Measurements from ENCODE around the gene AP5B1. TPM values are rescaled to one million over a fixed set of nuclear protein-coding genes. Genes with fewer than 3 reads are reported as not detected.

AP5B1 gene
- total RNA-seq, 4 donors from 2014 or later = 24.9 to 33.7 (median 28.2) TPM

DNA sequence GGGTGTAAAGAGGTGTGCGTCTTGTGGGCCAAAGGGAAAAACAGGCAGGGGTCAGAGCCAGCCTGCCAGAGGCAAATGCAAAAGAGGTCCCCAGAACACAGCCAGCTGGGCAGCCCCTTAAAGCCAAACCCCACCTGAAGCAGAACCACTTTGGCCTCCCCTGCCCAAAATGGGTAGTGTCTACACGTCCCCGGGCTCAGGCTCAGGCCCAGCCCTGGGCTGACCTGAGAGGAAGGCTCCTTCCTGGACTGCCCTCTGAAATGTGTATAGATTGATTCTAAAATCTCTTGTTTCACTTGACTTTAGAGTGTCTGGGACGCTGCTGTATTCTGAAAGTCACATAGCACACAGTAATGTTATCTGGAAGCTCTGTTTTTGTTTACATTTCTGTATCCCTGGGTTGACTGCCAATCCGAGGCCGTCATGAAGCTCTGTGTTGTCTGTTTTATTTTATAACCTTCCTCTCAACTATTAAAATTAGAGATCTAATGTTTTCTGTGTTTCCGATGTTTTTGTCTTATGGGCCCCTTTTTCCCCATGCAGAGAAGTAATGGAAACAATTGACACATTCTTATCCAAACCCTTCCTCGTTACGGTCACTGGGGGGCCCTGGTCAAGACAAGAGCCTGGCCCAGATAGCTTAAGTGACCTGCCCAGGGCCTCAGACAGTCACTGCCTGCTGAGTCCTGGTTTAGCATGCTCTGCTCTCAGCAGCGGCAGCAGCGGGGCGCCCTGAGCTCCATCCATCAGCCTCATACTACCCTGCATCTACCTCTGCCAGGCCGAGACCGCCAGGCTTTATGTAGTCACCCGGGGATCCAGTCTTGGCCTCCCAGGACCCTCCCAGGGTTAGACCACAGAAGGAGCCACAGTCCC is 16.2 kb upstream of the AP5B1 start:
- WGBS, 2 donors (ENCODE audit: low coverage in 1 of 2) = 45 to 73% methylated on average over 3 to 15 of the region's 15 CpGs
- Histone ChIP-seq H3K36me3 (peaks cover 0 to 7% (median 3%) of the 10 kb centered on the region in 4 donors), H3K9me3 (no peaks in the 10 kb centered on the region), H3K27me3 (peaks cover 29% of the 10 kb centered on the region), H3K4me1 (peaks cover 9 to 22% (median 22%) of the 10 kb centered on the region in 4 donors), H3K4me3 (no peak overlapping the region), H3K27ac (no peak overlapping the region)
- in situ Hi-C loops (cut with MboI; ENCODE audit: low pct_ligation_motif_present in 1 of 4, low pct_unique_long_range_greater_than_20kb in 1 of 4, low sequenced_read_pairs in 3 of 4) (no loop called here), intact Hi-C loops (cut with DNase I; ENCODE audit: low total_unique reads) (no loop called here)
- DNase-seq = no peak
- TF ChIP-seq POLR2A (IDR thresholded peaks at IDR 0.05) (no peak), EP300 (IDR thresholded peaks at IDR 0.05; ENCODE audit: low read depth) (no peak), POLR2AphosphoS5 (IDR thresholded peaks at IDR 0.05) (no peak)
- TF ChIP-seq, protein P1, sequence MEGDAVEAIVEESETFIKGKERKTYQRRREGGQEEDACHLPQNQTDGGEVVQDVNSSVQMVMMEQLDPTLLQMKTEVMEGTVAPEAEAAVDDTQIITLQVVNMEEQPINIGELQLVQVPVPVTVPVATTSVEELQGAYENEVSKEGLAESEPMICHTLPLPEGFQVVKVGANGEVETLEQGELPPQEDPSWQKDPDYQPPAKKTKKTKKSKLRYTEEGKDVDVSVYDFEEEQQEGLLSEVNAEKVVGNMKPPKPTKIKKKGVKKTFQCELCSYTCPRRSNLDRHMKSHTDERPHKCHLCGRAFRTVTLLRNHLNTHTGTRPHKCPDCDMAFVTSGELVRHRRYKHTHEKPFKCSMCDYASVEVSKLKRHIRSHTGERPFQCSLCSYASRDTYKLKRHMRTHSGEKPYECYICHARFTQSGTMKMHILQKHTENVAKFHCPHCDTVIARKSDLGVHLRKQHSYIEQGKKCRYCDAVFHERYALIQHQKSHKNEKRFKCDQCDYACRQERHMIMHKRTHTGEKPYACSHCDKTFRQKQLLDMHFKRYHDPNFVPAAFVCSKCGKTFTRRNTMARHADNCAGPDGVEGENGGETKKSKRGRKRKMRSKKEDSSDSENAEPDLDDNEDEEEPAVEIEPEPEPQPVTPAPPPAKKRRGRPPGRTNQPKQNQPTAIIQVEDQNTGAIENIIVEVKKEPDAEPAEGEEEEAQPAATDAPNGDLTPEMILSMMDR (IDR thresholded peaks at IDR 0.05) = no peak

DNA sequence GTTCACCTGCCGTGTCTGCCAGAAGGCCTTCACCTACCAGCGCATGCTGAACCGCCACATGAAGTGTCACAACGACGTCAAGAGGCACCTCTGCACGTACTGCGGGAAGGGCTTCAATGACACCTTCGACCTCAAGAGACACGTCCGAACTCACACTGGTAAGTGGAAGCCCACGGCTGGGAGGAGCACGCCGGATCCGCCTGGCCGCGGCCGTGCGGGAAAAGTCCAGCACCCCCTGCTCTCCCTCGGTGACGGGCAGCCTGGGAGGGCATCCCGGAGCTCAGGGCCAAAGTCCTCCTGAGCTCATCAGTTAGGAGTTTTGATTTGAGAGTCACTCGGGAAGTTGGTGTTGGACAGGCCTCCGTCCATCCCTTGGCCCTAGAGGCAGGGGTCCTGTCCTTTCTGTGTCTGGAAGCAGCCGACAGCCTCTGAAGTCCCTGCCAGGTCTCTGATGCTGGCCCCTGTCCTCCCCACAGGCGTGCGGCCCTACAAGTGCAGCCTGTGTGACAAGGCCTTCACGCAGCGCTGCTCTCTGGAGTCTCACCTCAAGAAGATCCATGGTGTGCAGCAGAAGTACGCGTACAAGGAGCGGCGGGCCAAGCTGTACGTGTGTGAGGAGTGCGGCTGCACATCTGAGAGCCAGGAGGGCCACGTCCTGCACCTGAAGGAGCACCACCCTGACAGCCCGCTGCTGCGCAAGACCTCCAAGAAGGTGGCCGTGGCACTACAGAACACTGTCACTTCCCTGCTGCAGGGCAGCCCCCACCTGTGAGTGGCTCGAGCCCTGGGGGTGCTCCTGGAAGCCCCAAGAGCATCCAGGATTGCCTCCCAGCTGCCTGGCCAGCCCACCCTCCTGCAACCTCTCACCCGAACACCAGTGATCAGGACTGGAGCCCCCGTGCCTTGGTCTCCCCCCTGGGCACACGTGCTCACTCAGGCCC is 14.1 kb upstream of the AP5B1 start:
- Histone ChIP-seq H3K27ac (no peak overlapping the region), H3K36me3 (peaks cover 0 to 7% (median 3%) of the 10 kb centered on the region in 4 donors), H3K27me3 (peaks cover 12% of the 10 kb centered on the region), H3K4me3 (no peak overlapping the region), H3K9me3 (no peaks in the 10 kb centered on the region), H3K4me1 (peaks cover 12 to 42% (median 41%) of the 10 kb centered on the region in 4 donors)
- intact Hi-C loops (cut with DNase I; ENCODE audit: low total_unique reads) = no loop called here
- TF ChIP-seq POLR2A (IDR thresholded peaks at IDR 0.05) = no peak
- no peak for TF ChIP-seq EP300 (IDR thresholded peaks at IDR 0.05; ENCODE audit: low read depth)
- TF ChIP-seq, protein P1 (IDR thresholded peaks at IDR 0.05) = no peak
- TF ChIP-seq POLR2AphosphoS5 (IDR thresholded peaks at IDR 0.05) = no peak
- 89% methylated on average over 39 of the region's 42 CpGs; no CpG with 5 or more reads in 1 of the 2 donors for WGBS, 2 donors (ENCODE audit: low coverage in 1 of 2)
- in situ Hi-C loops (cut with MboI; ENCODE audit: low pct_ligation_motif_present in 1 of 4, low pct_unique_long_range_greater_than_20kb in 1 of 4, low sequenced_read_pairs in 3 of 4) = no loop called here
- no peak for DNase-seq

DNA sequence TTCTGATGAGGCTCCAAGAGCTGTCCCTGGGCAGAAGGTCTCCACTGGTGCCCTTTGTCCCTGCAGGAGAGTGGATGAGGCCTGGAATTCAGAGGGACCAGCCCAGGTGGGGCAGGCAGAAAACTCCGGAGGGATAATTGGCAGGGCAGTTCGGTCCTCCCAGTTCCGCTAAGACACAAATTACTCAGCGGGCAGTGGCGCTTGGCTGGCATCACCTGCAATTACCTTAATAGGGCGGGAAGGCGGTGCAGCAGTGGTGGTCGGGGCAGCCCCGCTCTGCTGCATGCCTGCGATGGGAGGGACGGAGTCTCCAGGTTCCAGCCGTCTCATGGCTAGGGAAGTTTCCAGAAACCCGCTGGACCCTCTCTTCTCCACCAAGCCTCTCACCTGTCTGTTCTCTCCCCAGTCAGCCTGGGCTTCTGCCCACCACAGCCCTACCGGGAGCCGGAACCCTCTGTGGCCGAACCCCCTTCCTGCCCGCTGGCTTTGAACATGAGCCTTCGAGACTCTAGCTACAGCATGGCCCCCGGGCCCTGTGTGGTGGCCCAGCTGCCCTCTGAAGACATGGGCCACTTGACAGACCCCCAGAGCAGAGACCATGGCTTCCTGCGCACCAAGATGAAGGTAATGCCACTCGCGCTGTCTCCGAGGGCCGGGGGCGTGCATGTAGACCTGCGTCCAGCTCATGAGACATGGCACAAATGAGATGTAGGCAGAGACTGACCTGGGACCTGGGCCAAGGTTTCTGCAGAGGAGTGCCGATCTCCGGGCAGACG is 13.0 kb upstream of the AP5B1 start:
- TF ChIP-seq, protein P1 (IDR thresholded peaks at IDR 0.05) = peak in 1 of 5 experiments; percentile 10
- TF ChIP-seq POLR2AphosphoS5 (IDR thresholded peaks at IDR 0.05) = no peak
- peak overlapping the region; percentile 80 to 93 (median 86) for H3K27ac ChIP-seq
- peaks cover 0 to 7% (median 3%) of the 10 kb centered on the region in 4 donors for H3K36me3 ChIP-seq
- in situ Hi-C loops (cut with MboI; ENCODE audit: low pct_ligation_motif_present in 1 of 4, low pct_unique_long_range_greater_than_20kb in 1 of 4, low sequenced_read_pairs in 3 of 4) (no loop called here), intact Hi-C loops (cut with DNase I; ENCODE audit: low total_unique reads) (no loop called here)
- H3K9me3 ChIP-seq = no peaks in the 10 kb centered on the region
- H3K27me3 ChIP-seq = peaks cover 8% of the 10 kb centered on the region
- peaks cover 12 to 51% (median 47%) of the 10 kb centered on the region in 4 donors for H3K4me1 ChIP-seq
- no peak overlapping the region for H3K4me3 ChIP-seq
- peak; percentile 66 for DNase-seq
- WGBS, 2 donors (ENCODE audit: low coverage in 1 of 2) = 71% methylated on average over 27 of the region's 29 CpGs; no CpG with 5 or more reads in 1 of the 2 donors

All from transverse colon (tissue), 4 donors.